ENCODE measurements around the gene DAPK1.

DNA sequence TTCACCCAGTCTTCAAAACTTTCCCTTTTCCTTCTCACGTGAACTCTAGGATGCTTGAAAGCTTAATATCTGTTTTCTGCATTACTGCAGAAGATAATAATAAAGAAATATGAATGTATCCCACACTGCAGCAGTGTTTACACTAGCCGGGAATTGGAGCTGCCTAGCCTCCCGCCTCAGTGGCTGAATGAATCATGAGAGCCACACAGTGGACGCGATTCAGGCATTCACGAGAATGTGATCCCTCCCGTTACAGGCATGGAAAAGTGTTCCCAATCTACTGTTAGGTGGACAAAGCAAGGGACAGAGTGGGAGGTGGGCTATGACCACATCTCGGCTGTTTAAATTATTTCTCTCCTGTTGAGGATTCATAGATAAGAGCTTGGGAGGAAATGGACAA is 158.8 kb downstream of the DAPK1 start:
- TF ChIP-seq, protein P1, sequence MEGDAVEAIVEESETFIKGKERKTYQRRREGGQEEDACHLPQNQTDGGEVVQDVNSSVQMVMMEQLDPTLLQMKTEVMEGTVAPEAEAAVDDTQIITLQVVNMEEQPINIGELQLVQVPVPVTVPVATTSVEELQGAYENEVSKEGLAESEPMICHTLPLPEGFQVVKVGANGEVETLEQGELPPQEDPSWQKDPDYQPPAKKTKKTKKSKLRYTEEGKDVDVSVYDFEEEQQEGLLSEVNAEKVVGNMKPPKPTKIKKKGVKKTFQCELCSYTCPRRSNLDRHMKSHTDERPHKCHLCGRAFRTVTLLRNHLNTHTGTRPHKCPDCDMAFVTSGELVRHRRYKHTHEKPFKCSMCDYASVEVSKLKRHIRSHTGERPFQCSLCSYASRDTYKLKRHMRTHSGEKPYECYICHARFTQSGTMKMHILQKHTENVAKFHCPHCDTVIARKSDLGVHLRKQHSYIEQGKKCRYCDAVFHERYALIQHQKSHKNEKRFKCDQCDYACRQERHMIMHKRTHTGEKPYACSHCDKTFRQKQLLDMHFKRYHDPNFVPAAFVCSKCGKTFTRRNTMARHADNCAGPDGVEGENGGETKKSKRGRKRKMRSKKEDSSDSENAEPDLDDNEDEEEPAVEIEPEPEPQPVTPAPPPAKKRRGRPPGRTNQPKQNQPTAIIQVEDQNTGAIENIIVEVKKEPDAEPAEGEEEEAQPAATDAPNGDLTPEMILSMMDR (IDR thresholded peaks at IDR 0.05), result no peak
- no peak for TF ChIP-seq POLR2A (IDR thresholded peaks at IDR 0.05)

Data from testis (tissue), 2 donors.